Progenitor cell of endocrine pancreas (in vitro differentiated cells): ENCODE data around the gene PRDM16. TPM values are rescaled to one million over a fixed set of nuclear protein-coding genes. Genes with fewer than 3 reads are reported as not detected.

ENCODE experiments used
- DNase-seq: peaks from one replicate; pipeline ENCODE4 v3.0.0; 2021; ENCODE audit warnings: low spot score; ENCODE audit not compliant: unreplicated experiment
- H3K27ac Mint-ChIP-seq: 2 replicates; pipeline ENCODE4 v1.8.0; 2021; ENCODE audit warnings: mild to moderate bottlenecking, moderate library complexity, mixed read lengths
- H3K27me3 Mint-ChIP-seq: 2 replicates; pipeline ENCODE4 v1.8.0; 2021; ENCODE audit warnings: mixed read lengths
- H3K36me3 Mint-ChIP-seq: 2 replicates; pipeline ENCODE4 v1.8.0; 2022; ENCODE audit warnings: mixed read lengths; ENCODE audit not compliant: insufficient read depth
- H3K4me1 Mint-ChIP-seq: 2 replicates; pipeline ENCODE4 v1.8.0; 2021; ENCODE audit warnings: low read depth, mixed read lengths
- H3K4me3 Mint-ChIP-seq: 2 replicates; pipeline ENCODE4 v1.8.0; 2021; ENCODE audit warnings: low read depth, mild to moderate bottlenecking, moderate library complexity, mixed read lengths
- H3K9me3 Mint-ChIP-seq: 2 replicates; pipeline ENCODE4 v1.8.0; 2021; ENCODE audit warnings: low read depth, mixed read lengths
- total RNA-seq: library from RNA; stranded (reverse); gene quantifications from 2 replicates; pipeline ENCODE4 v1.2.1, GENCODE V29; 2021
- TF ChIP-seq, protein P1 (sequence below): fragments of 200-600 bp; sonication (generic); IDR thresholded peaks from one replicate; pipeline ENCODE4 v1.5.0; 2021; ENCODE audit warnings: antibody characterized with exemption, mild to moderate bottlenecking; ENCODE audit not compliant: unreplicated experiment

The PRDM16 gene
- total RNA-seq, 1 donor from 2014 or later, result 69.1 TPM

DNA sequence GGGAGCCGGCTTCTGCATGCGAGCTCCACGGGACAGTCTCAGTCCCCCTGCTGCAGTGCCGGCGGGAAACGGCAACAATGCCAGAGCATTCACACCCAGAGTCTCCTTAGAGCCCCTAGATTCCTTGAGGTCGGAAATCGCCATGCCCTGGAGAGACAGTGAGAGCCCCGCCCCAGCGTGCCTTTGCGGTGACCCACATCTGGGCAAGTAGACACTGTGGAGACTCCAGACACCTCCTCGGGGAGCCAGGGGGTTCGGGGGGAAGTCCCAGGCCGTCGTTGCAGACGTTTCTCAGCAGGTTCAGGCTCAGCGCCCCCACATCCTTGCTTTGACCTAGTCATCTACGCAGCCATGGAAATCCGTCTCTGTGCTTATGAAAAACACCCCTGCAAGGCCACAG is 304.2 kb downstream of the PRDM16 start:
- TF ChIP-seq, protein P1, sequence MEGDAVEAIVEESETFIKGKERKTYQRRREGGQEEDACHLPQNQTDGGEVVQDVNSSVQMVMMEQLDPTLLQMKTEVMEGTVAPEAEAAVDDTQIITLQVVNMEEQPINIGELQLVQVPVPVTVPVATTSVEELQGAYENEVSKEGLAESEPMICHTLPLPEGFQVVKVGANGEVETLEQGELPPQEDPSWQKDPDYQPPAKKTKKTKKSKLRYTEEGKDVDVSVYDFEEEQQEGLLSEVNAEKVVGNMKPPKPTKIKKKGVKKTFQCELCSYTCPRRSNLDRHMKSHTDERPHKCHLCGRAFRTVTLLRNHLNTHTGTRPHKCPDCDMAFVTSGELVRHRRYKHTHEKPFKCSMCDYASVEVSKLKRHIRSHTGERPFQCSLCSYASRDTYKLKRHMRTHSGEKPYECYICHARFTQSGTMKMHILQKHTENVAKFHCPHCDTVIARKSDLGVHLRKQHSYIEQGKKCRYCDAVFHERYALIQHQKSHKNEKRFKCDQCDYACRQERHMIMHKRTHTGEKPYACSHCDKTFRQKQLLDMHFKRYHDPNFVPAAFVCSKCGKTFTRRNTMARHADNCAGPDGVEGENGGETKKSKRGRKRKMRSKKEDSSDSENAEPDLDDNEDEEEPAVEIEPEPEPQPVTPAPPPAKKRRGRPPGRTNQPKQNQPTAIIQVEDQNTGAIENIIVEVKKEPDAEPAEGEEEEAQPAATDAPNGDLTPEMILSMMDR, result no peak
- H3K4me3 Mint-ChIP-seq, result no peak overlapping the region
- no peak for DNase-seq
- H3K4me1 Mint-ChIP-seq, result peaks cover 3% of the 10 kb centered on the region
- peaks cover 9% of the 10 kb centered on the region for H3K36me3 Mint-ChIP-seq
- no peaks in the 10 kb centered on the region for H3K27me3 Mint-ChIP-seq
- H3K9me3 Mint-ChIP-seq, result peaks cover 3% of the 10 kb centered on the region
- no peak overlapping the region for H3K27ac Mint-ChIP-seq

DNA sequence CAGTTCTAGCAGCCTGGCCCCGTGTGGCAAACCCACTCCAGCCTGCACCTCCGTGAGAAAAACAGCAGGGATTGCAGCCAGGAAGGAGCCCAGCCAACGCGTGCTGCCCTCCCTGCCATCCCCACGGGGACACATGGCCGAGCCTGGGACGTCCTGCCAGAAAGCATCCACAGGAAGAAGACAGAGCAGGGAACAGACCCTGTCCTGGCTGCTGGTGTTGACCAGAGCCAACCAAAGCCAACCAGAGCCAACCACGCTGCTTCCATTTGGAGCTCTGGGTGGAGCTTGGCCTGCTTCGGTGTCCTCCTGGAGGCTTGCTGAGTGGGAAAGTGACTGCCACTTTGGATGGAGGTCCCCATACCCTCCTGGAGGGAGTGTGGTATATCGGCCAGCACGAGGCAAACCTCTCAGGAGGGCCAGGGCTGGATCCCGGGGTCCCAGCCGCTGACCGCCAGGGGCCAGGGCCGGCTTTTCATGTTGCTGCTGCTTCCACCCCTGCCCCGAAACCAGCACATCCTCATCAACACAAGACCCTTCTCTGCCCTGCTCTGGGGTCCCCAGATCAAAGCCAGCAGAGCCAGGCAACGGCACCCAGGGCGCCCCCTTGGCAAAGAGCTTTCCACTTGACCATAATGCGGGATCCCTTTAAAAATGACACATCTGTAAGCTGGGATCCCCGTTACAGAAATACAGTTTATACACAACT is 304.9 kb downstream of the PRDM16 start:
- H3K9me3 Mint-ChIP-seq, result peaks cover 3% of the 10 kb centered on the region
- no peak for DNase-seq
- no peak overlapping the region for H3K27ac Mint-ChIP-seq
- no peaks in the 10 kb centered on the region for H3K27me3 Mint-ChIP-seq
- H3K4me1 Mint-ChIP-seq, result peaks cover 3% of the 10 kb centered on the region
- H3K36me3 Mint-ChIP-seq, result peaks cover 9% of the 10 kb centered on the region
- TF ChIP-seq, protein P1, result no peak
- H3K4me3 Mint-ChIP-seq, result no peak overlapping the region

DNA sequence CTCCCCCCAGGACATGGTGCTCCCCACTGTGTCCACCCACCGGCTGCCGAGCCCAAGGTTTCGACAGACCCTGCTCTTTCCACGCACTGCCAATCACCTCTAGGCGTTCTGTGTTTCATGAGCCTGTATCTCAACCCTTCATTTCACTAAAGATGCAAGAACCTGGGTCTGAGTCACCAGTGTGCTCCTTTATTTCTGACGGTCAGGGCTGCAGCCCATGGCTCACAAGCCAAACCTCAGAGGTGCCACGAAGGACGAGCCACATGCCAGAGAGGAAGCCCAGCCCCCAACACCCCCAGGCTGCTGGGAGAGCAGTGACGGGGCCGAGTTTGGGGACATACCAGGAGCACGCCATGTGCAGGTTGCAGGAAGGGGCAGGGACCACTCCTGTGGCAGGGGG is 306.2 kb downstream of the PRDM16 start:
- DNase-seq, result no peak
- Mint-ChIP-seq H3K4me1 (peaks cover 3% of the 10 kb centered on the region), H3K27me3 (no peaks in the 10 kb centered on the region), H3K9me3 (peaks cover 3% of the 10 kb centered on the region), H3K4me3 (no peak overlapping the region), H3K27ac (no peak overlapping the region), H3K36me3 (peaks cover 8% of the 10 kb centered on the region)
- TF ChIP-seq, protein P1, result no peak

DNA sequence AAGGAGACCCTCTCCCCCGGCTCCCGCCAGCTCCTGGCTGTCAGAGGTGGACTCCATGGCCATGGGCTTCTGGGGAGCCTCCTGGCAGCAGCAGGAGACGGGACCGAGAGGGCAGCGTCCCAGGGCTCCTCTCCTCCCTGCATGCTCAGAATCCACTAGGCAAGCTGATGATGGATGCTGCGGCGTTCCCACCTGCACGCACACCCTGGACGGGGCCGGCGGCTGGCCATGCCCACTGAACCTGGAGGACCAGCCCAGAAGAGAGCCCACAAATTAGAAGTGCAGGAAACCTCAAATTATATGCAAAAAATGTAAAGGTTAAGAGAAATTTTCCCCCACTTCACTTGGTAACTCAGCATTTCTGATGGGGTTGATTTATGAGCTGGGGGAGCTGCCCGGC is 308.2 kb downstream of the PRDM16 start:
- TF ChIP-seq, protein P1, result no peak
- Mint-ChIP-seq H3K27ac (no peak overlapping the region), H3K36me3 (peaks cover 4% of the 10 kb centered on the region), H3K27me3 (no peaks in the 10 kb centered on the region), H3K4me3 (no peak overlapping the region), H3K9me3 (no peaks in the 10 kb centered on the region), H3K4me1 (peaks cover 3% of the 10 kb centered on the region)
- DNase-seq, result no peak

DNA sequence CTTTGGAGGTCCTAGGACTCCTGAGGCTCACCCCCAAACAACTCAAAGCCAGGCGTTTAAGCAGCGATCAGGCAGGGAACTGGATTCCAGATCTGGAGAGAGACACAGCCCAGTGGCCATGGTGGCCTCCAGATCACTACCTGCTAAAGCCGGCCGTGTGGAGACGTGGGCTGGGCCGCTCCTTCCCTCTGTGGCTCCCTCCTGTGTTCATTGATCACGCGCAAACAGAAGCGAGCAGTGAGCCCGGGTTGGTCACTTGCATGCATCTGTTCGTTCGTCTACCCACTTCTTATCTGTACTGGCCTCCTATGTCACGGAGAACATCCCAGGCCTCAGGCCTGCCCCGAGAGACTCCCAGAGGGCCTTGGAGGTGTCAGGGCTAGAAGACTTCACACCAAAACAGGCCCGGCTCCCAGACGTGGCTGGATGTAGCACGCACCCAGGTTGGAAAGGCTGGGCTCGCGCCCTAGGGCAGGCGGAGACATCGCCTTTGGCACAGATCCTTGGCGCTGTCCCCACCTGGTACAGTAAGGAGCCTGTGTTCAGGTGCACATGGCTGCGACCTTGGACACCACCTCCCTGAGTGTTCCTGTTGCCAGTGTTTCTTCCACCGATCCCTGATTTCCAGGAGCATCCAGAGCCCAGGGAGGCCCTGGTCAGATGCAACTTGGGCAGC is 308.7 kb downstream of the PRDM16 start:
- Mint-ChIP-seq H3K27ac (no peak overlapping the region), H3K9me3 (no peaks in the 10 kb centered on the region), H3K36me3 (peaks cover 2% of the 10 kb centered on the region), H3K4me3 (no peak overlapping the region), H3K27me3 (no peaks in the 10 kb centered on the region), H3K4me1 (no peaks in the 10 kb centered on the region)
- no peak for DNase-seq
- TF ChIP-seq, protein P1, result peak; percentile 17
